Stimulated activated CD8-positive, alpha-beta memory T cell treated with anti-CD3 and anti-CD28 coated beads, Interleukin-7, amount 100 ng/mL, for 48 hours (primary cell): Measurements from ENCODE around the gene BCL11B.

ENCODE experiments used
- DNase-seq, 2 donors: peaks; one replicate each; pipeline ENCODE4 v3.0.0-alpha.2; 2020; ENCODE audit warnings: low read depth in 1 of 2; ENCODE audit errors: extremely low read depth in 1 of 2

The BCL11B gene

DNA sequence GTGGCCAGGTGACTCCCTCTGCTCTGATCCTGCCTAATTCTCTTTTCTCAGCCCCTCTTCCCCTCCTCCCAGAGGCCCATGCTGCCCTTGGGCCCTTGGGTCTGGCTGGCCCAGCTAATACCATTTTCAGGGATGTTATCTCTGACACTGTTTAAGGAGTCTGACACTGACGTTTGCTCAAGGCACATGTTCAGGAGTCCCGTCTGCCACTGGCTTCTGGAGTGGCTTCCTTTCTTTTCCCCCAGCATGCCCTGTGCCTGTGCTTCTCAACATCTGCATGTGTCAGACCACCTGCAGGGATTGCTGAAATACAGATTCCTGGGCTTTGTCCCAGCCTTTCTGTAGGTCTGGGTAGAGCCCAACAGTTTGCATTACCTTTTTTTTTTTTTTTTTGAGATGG, 128.9 kb downstream of the BCL11B start:
- no peak for DNase-seq

DNA sequence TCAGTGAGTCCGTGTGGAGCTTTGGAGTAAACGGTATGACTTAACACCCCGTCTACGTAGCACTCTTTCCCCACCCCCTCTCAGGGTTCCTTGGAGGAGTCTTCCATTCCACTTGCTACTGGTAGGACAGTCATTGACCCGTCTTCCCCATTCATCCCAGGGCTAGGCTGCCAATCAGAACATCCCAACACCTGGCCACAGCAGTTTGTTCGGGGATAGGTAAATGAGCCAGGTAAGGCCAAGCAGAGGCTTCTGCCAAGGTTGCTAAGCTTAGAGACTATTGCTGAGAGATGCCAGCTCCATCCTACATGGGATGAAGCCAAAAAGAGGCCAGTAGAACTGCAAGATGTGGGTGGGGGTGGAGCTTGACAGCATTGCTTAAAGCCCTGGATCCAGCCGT, 130.8 kb downstream of the BCL11B start:
- DNase-seq = no peak

- no peak for DNase-seq
Observed at GRCh38 chr14:99138999-99139865, 132.8 kb downstream of the BCL11B start.

GRCh38 chr14:99137913-99138571, 134.0 kb downstream of the BCL11B start:
- DNase-seq = no peak

- DNase-seq = no peak
Observed at GRCh38 chr14:99137001-99137700, 134.8 kb downstream of the BCL11B start.

DNA sequence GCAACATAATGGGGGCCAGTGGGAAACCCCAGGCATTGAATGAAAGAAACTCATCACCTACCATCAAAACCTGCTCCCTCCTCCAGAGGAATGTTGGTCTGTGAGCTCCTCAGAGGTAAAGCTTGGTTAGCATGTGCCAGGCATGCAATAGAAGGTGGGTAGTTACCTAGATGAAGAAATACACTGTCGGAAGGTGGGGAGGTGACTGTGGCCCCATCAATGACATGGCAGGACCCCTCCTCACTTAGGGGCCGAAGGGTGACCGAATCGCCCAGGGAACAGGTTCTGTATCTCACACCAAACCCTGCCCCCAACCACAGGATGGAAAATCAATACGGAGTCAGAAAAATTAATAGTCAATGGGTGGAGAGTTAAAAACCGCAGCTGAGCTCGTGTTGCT, 135.6 kb downstream of the BCL11B start:
- no peak for DNase-seq

DNA sequence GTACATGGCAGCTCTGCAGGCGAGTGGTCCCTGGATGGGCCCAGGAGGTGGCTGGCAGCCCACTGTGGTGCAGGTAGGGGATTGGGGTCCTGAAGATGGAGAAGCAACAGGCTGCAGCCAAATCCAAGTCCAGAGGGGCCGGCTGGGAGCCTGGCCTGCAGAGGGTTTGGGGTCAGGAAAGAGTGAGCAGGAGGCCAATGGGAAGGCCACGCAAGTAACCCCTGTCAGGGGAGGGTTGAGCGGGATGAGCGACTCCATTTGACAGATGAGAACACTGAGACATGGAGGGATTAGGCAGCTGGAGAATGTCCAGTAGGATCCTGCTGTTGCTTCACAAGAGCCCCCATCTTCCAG, 136.0 kb downstream of the BCL11B start:
- no peak for DNase-seq

DNA sequence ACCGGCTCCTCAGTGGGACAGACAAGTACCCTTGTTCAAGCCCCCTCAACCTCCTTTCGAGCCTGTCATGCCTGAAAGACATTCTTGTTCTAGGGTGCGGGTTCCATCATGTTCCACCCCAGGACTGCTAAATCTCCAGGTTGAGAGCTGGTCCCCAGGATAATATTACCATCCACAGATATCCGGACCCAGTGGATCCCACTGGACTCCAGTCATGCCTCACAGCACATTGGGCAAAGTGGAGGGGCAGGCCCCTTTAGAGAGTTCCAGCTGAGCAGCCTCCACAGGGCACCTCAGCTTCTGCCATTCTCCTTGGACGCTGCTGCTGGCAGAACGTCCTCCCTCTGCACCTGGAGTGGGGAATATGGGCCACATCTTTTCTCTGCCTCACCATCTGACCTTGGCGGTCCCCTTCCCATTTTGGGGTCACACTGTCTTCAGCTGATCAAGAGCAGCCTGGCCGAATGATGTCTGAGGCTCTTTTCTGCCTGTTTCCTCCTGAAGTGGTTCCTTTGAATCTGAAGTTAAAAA, 137.4 kb downstream of the BCL11B start:
- DNase-seq = no peak

GRCh38 chr14:99133636-99134515, 138.1 kb downstream of the BCL11B start:
- DNase-seq = no peak

- DNase-seq = no peak
Observed at GRCh38 chr14:99132821-99133635, 139.0 kb downstream of the BCL11B start.

- no peak for DNase-seq
Observed at GRCh38 chr14:99131632-99132271, 140.2 kb downstream of the BCL11B start.

- DNase-seq = no peak
Observed at GRCh38 chr14:99129998-99130397, 142.0 kb downstream of the BCL11B start.

GRCh38 chr14:99129211-99129696, 142.7 kb downstream of the BCL11B start:
- no peak for DNase-seq

- no peak for DNase-seq
Observed at GRCh38 chr14:99128185-99128584, 143.8 kb downstream of the BCL11B start.

- DNase-seq = no peak
Observed at GRCh38 chr14:99127651-99128167, 144.3 kb downstream of the BCL11B start.

DNA sequence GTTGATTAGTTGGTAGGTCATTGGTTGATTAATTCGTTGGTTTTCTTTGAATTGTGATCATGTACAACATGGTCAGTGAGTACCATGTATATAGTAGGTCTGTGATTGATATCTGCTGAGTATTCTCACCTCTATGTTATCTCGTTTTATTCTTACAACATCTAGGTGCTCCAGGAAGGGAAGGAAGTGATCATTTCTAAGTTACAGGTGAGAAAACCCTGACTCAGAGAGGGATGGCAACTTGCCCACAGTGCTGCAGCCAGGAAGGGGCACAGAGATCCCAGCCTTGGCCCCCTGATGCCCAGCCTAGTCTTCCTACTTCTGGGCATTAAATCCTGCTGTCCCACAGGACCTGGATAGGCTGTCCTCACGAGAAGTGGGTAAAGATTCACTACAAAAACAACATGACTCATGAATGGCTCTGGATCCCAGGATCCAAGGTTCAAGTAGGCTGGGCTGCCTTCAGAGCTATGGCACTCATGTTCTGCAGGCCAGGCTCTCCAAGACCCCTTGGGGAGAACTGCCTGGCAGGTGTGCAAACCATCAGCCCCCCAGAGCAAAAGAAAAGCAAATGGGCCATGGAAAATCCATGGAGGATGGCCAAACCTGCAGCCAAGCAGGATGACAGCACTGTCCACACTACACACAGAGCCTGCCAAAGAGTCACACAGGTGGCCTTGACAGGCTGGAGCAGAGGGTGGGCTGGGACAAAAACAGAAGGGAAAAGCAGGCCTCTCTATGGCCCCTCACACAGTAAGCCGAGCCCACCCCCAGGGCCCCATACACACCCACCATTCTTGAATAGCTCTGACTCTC, 146.2 kb downstream of the BCL11B start:
- DNase-seq = no peak

- DNase-seq = no peak
Observed at GRCh38 chr14:99125113-99125512, 146.9 kb downstream of the BCL11B start.

DNA sequence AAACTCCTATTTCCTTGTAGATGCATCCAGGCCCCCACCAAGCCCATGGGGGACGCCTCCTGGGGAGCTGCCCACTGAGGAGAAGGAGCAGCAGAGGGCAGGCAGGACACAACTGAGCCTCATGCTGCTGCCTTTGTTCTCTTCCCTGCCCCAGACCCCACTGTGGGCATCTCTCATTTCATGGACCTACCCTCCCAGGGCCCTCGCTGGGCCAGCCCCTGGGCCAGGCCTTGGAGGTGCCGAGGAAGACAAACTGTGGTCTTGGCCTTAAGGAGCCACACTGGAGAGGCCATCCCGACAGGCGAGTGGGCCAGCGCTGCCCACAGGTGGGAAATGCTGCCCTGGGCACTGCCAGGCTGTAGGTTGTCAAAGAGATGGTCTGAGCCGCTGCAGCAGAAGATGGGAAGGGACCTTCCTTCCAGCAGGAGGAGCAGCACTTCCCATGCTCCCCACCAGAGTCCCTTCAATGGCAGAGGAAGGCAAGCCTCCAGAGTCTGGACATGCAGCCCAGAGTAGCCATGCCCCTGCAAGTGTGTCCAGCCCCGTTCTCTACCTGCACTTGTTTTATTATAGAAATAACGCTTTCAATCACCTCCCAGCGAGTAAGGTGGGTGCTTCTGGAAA, 147.4 kb downstream of the BCL11B start:
- no peak for DNase-seq
